Left colon (tissue), 2 donors: ENCODE measurements around the gene ACSF2. TPM values are rescaled to one million over a fixed set of nuclear protein-coding genes. Genes with fewer than 3 reads are reported as not detected.

Experiments used
- ATAC-seq: fragments of 200-7000 bp; cut with Tn5 transposase; one replicate; pipeline ENCODE4 v1.9.1; 2020; ENCODE audit warnings: mild to moderate bottlenecking, moderate library complexity
- DNase-seq, 2 donors: peaks; one replicate each; pipeline ENCODE4 v3.0.0-alpha.2; 2020
- intact Hi-C, 2 donors: fragments of 100-400 bp; cut with DNase I in 1 of 2; cut with micrococcal nuclease in 1 of 2; formaldehyde crosslinking; loops; one replicate each; pipeline versions ENCODE4 v1.11.2 to v1.14.0; 2022; cut with DNase I, micrococcal nuclease
- total RNA-seq, 2 donors: library from RNA; stranded (reverse); fragmentation: NEBNext Ultra II Directional; extraction: Animal tissue kit (Norgen Biotek cat#: 25700); gene quantifications; one replicate each; pipeline ENCODE4 v1.2.1, GENCODE V29; 2021
- donor health status: DM: no; HTN: no; CAD: no.
- donor health status: DM: yes; HTN: yes; CAD: no.

The ACSF2 gene
- total RNA-seq, 2 donors from 2014 or later = 146 to 150 TPM

GRCh38 chr17:50429793-50430192, 3.8 kb downstream of the ACSF2 start:
- intact Hi-C loops = no loop called here

GRCh38 chr17:50430821-50431618, 5.0 kb downstream of the ACSF2 start:
- ATAC-seq (no peak), DNase-seq (no peak)
- intact Hi-C loops = no loop called here

More at GRCh38 chr17:50429793-50430192, 3.8 kb downstream of the ACSF2 start:
- ATAC-seq (no peak), DNase-seq (no peak)

DNA sequence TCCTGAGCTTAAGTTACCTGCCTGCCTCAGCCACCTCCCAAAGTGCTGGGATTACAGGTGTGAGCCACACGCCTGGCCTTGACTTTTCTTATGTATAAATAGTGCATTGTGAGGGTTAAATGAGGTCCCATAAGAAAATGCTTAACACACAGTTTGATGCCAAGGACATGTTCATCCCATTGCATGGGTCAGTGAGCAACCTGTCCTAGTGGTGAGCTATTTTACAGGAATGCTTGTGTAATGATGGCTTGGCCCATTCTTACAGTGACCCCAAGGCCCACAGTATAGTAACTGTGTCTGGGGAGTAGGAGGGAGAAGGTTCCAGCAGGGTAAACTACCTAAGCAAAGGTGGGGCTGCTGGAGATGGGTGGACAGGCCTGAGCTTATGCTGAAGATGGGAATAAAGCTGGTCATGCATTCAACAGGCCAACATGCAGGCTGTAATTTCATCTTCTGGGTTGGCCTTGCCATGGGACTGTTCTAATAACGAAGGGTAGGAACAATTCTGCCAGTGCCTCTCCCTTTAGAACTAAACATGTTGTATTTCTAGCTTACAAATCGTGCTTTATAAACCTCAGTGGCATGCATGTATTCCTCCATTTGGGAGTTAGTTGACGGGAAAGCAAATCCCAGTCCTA, 6.2 kb downstream of the ACSF2 start:
- intact Hi-C loops = no loop called here
- ATAC-seq (no peak), DNase-seq (no peak)

- intact Hi-C loops = no loop called here
- DNase-seq (no peak), ATAC-seq (no peak)
Observed at GRCh38 chr17:50437409-50437808, 11.4 kb downstream of the ACSF2 start.

- no peak for DNase-seq
- ATAC-seq = no peak
- intact Hi-C loops = no loop called here
Observed at GRCh38 chr17:50439008-50439407, 13.0 kb downstream of the ACSF2 start.

GRCh38 chr17:50440172-50440837, 14.3 kb downstream of the ACSF2 start:
- DNase-seq = peak; percentile 70
- intact Hi-C loops = no loop called here
- ATAC-seq = peak; percentile 88

- intact Hi-C loops = no loop called here
- no peak for ATAC-seq
- no peak for DNase-seq
Observed at GRCh38 chr17:50440838-50441829, 15.1 kb downstream of the ACSF2 start.

DNA sequence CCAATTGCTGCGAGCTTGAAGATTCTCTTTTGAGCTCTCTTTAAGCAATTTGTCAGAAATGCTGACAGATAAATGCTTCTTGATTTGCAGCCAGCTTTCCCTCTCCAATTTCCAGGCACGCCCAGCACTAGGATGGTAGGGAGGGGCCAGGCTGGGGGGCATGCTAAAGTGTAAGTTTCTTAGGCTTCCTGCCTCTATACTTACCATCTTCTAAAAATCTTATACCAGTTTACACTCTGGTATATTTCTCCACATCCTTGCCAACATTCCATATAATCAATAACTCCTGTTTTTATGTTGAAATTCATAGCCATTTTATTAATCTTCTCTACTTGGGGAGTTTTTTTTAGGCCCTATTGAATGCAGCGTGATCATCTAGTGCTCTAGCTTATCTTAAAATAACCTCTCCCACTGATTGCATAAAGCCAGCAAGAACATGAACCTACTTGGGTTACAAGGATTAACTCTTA, 17.5 kb downstream of the ACSF2 start:
- ATAC-seq = peak; percentile 27

DNA sequence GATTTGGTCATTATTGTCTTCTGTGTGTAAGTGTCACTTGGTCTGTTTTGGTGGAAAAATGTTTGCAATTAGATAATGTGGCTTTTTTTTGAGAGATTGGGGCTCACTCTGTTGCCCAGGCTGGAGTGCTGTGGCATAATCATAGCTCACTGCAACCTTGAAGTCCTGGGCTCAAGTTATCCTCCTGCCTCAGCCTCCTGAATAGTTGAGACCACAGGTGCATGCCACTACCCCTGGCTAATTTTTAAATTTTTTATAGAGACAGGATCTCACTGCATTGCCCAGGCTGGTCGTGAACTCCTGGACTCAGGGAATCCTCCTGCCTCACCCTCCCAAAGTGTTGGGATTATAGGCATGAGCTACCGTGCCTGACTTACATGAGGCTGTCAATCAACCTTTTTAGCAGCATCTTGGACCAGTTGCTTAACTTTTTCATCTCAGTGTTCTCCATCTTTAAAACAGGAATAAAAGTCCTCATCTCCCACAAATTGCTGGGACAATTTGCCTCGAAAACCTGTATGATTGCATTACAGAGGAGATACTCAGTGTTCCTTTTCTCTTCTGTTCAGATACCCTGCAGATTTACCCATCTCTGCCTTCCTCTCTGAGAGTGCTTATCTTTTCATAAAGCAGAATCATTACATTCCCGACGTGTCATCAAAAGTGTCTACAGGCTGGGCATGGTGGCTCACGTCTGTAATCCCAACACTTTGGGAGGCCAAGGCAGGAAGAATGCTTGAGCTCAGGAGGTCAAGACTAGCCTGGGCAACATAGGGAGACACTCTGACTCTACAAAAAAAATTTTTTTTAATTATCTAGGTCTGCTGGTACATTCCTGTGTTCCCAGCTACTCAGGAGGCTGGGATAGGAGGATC, 19.1 kb downstream of the ACSF2 start:
- ATAC-seq (no peak), DNase-seq (no peak)
- intact Hi-C loops = no loop called here

More for the DNA sequence above, 17.5 kb downstream of the ACSF2 start:
- DNase-seq = peak in 1 of 2 donors; percentile 58
- intact Hi-C loops = no loop called here

DNA sequence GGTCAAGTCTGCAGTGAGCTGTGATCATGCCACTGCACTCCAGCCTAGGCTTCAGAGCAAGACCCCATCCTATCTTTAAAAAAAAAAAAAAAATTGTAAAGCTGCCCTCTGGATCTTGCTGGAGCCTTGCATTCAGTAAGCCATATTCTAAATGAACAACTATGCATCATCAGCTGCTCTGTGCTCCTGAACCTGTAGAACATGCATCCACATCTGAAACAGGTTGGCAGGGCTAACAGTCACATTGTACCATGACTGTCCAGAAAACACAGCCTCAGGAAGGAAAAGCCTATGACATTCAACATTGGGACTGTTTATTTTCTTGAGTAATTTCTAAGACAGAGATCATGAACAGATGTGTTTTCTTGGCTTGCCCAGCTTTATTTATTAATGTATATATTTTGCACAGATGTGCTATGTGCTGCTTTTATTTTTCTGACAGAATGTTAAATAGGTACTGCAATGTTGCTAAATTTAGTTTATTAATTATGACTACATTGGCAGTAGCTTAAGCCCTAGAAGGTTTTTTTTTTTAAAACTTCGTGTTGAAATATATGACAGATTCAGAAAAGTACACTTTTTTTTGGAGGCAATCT, 19.8 kb downstream of the ACSF2 start:
- no peak for DNase-seq
- intact Hi-C loops = no loop called here
- ATAC-seq = no peak

GRCh38 chr17:50447870-50448595, 22.0 kb downstream of the ACSF2 start:
- ATAC-seq (peak; percentile 79), DNase-seq (peak in 1 of 2 donors; percentile 75)
- intact Hi-C loops = no loop called here

- intact Hi-C loops = no loop called here
- ATAC-seq (no peak), DNase-seq (no peak)
Observed at GRCh38 chr17:50448643-50449042, 22.6 kb downstream of the ACSF2 start.

DNA sequence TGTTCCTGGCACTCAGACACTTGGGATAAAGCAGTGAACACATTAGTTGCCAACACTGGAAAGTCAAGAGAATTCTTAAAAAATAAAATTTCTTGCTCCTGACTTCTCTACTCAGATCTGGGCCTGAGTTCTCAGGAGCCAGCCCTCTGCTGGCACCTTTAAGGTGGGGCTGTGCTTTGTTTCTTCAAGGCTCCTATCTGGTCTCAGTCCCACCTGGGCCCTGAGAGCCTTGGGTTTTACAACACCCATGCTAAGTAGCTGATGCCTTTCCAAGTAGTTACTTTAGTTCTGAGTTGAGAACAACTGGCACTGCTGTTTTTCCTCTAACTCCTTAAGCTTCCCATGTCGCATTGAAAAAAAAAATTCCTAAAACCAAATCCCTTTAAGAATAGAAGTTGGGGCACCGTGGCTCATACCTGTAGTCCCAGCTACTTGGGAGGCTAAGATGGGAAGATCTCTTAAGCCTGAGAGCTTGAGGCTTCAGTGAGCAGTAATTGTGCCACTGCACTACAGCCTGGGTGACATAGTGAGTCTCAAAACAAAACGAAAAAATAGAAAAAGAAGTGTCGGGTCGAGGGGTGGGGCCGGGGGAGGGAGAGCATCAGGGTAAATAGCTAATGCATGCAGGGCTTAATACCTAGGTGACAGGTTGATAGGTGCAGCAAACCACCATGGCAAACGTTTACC, 26.1 kb downstream of the ACSF2 start:
- DNase-seq (no peak), ATAC-seq (peak; percentile 6)
- intact Hi-C loops = no loop called here

DNA sequence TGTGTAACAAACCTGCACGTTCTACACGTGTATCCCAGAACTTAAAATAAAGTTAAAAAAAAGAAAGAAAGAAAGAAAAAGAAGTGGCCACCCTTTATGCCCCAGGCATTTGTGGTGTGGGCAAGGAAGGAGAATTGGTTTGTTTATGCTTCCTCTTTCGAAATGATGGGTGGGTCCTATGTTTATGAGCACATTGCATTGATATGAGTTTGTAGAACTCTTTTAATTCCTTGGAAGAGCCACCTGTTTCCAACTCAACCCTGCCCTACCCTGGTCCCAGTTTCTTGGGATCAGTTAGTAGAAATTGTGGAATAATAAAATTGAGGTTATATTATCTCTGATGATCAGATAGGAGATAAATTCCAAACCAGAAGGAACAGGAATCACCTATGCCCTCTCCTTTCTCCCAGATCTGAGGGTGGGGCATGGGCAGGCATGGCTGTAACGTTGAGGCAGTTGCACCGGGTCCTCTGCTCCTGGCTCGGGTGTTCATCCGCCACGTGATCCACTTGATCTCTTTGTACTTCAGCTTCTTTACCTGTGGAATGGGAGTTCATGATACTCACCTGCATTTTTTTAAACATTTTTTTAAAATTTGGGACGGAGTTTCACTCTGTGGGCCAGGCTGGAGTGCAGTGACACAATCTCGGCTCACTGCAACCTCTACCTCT, 26.7 kb downstream of the ACSF2 start:
- ATAC-seq (peak; percentile 84), DNase-seq (peak; percentile 71 to 85)
- intact Hi-C loops = no loop called here

DNA sequence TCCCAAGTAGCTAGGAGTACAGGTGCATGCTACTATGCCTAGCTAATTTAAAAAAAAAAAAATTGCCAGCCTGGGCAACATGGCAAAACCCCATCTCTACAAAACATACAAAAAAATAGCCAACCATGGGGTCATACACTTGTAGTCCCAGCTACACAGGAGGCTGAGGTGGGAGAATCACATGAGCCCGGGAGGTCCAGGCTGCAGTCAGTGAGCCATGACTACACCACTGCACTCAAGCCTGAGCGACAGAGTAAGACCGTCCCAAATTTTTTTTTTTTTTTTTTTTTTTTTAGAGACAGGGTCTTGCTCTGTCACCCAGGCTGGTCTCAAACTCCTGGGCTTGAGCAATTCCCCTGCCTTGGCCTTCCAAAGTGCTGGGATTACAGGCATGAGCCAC, 27.9 kb downstream of the ACSF2 start:
- DNase-seq (no peak), ATAC-seq (no peak)
- intact Hi-C loops = no loop called here

GRCh38 chr17:50457621-50458020, 31.6 kb downstream of the ACSF2 start:
- ATAC-seq = no peak
- no peak for DNase-seq

More at GRCh38 chr17:50457621-50458020, 31.6 kb downstream of the ACSF2 start:
- intact Hi-C loops = no loop called here
